ENCODE data around the gene MTMR3. TPM values are rescaled to one million over a fixed set of nuclear protein-coding genes. Genes with fewer than 3 reads are reported as not detected.

The MTMR3 gene
- total and polyA plus RNA-seq, 4 donors = 13.6 to 86.0 (median 41.3) TPM

DNA sequence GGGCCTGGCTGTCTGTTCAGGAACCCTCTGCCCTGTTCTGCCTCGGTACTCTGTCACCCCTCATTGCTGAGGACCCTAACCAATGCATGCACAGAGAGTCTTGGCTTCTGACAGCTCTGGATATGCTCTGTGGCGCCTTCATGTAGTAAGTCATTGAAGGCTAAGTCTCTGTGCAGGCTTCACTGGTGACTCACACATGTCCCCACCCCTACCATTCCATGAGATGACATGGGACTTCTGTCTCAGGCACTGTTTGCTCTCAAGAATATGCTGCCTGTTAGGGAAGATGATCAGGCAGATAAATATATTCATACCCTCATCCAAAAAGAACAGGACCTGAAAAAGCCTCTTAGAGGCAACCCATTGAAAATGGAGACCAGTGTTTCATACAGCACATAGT is 153.7 kb downstream of the MTMR3 start:
- WGBS, 2 donors = 93 to 97% methylated on average over 2 of the region's 2 CpGs
- Histone ChIP-seq H3K9ac (ENCODE audit: insufficient read depth in 1 of 2, low read length in 2 of 2) (no peak overlapping the region), H3K27ac (ENCODE audit: low read depth in 1 of 2, low read length in 1 of 2) (no peak overlapping the region), H3K27me3 (ENCODE audit: control insufficient read depth in 3 of 3, insufficient read depth in 3 of 3, low read length in 2 of 3) (no peaks in the 10 kb centered on the region), H3K9me3 (ENCODE audit: control insufficient read depth in 4 of 4, insufficient read depth in 3 of 4, low read length in 3 of 4) (no peaks in the 10 kb centered on the region), H3K4me1 (ENCODE audit: control insufficient read depth in 5 of 5, insufficient read depth in 5 of 5, low read length in 5 of 5) (peaks cover 0 to 4% (median 0%) of the 10 kb centered on the region in 5 donors), H3K4me3 (no peak overlapping the region), H3K36me3 (ENCODE audit: control insufficient read depth in 4 of 4, insufficient read depth in 4 of 4, low read length in 4 of 4) (no peaks in the 10 kb centered on the region)
- ATAC-seq (ENCODE audit: insufficient read depth, low FRiP score) (no peak), DNase-seq (no peak)
- no peak for TF ChIP-seq CTCF (IDR thresholded peaks at IDR 0.05; ENCODE audit: control extremely low read depth, extremely low read depth)

GRCh38 chr22:30038219-30038618 is 155.2 kb downstream of the MTMR3 start:
- TF ChIP-seq CTCF (IDR thresholded peaks at IDR 0.05; ENCODE audit: control extremely low read depth, extremely low read depth) = no peak
- Histone ChIP-seq H3K4me1 (ENCODE audit: control insufficient read depth in 5 of 5, insufficient read depth in 5 of 5, low read length in 5 of 5) (peaks cover 0 to 4% (median 0%) of the 10 kb centered on the region in 5 donors), H3K9ac (ENCODE audit: insufficient read depth in 1 of 2, low read length in 2 of 2) (no peak overlapping the region), H3K4me3 (no peak overlapping the region), H3K27me3 (ENCODE audit: control insufficient read depth in 3 of 3, insufficient read depth in 3 of 3, low read length in 2 of 3) (no peaks in the 10 kb centered on the region), H3K36me3 (ENCODE audit: control insufficient read depth in 4 of 4, insufficient read depth in 4 of 4, low read length in 4 of 4) (no peaks in the 10 kb centered on the region), H3K9me3 (ENCODE audit: control insufficient read depth in 4 of 4, insufficient read depth in 3 of 4, low read length in 3 of 4) (no peaks in the 10 kb centered on the region), H3K27ac (ENCODE audit: low read depth in 1 of 2, low read length in 1 of 2) (no peak overlapping the region)
- DNase-seq = peak in 2 of 3 donors; percentile 22
- ATAC-seq (ENCODE audit: insufficient read depth, low FRiP score) = no peak
- 55 to 65% methylated on average over 3 of the region's 3 CpGs for WGBS, 2 donors

DNA sequence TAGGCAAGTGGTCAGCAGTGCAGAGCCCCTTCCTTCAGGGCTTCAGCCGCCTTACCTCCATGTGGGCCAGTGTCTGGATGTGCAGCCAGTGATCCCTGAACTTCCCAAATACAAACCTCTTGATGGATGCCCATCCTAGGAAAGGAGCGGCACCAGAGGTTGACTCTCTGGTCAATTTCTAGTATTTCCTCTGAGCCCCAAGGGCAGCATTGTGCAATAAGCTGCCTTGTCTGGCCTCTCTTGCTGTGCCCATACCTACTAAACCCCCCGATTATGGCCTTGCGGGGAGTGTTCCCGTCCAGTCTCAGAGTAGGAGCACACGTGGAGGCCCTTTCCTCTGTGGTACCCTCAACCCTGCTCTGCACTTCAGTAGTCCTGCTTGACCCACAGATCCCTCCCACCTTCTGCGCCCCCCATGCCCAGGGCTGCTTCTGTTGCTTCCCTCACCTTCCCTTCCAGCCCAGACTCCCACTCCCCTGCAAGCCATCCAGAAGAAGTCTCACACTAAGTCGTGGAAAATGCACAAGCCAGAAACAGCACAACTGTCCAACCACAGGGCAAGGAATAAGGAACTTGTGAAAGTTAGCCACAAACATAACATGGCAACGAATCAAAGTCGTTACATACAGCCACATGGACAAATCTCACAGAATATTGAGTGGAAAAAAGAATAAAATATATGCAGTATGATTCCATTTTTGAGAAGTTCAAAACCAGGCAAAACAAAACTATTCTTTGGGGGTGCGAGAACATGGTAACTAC is 157.7 kb downstream of the MTMR3 start:
- Histone ChIP-seq H3K9ac (ENCODE audit: insufficient read depth in 1 of 2, low read length in 2 of 2) (no peak overlapping the region), H3K4me3 (no peak overlapping the region), H3K36me3 (ENCODE audit: control insufficient read depth in 4 of 4, insufficient read depth in 4 of 4, low read length in 4 of 4) (no peaks in the 10 kb centered on the region), H3K9me3 (ENCODE audit: control insufficient read depth in 4 of 4, insufficient read depth in 3 of 4, low read length in 3 of 4) (no peaks in the 10 kb centered on the region), H3K27me3 (ENCODE audit: control insufficient read depth in 3 of 3, insufficient read depth in 3 of 3, low read length in 2 of 3) (no peaks in the 10 kb centered on the region), H3K27ac (ENCODE audit: low read depth in 1 of 2, low read length in 1 of 2) (no peak overlapping the region), H3K4me1 (ENCODE audit: control insufficient read depth in 5 of 5, insufficient read depth in 5 of 5, low read length in 5 of 5) (peaks cover 0 to 8% (median 0%) of the 10 kb centered on the region in 5 donors)
- WGBS, 2 donors = 55 to 79% methylated on average over 11 of the region's 11 CpGs
- ATAC-seq (ENCODE audit: insufficient read depth, low FRiP score) (no peak), DNase-seq (no peak)
- TF ChIP-seq CTCF (IDR thresholded peaks at IDR 0.05; ENCODE audit: control extremely low read depth, extremely low read depth) = no peak
